Ovary (tissue), 3 donors: ENCODE data around the gene PDE7B.

Experiments used
- EP300 ChIP-seq: sonication (generic); formaldehyde crosslinking; IDR thresholded peaks from one replicate; pipeline ENCODE4 v1.6.1; 2017; ENCODE audit warnings: antibody characterized with exemption
- POLR2A ChIP-seq: fragments of 450-650 bp; IDR thresholded peaks from one replicate; pipeline ENCODE4 v1.6.1; 2017; ENCODE audit warnings: antibody characterized with exemption, mild to moderate bottlenecking, moderate library complexity
- TF ChIP-seq, protein P1 (sequence below), 3 donors: fragments of 450-650 bp in 2 of 3; fragments of 200-600 bp in 1 of 3; IDR thresholded peaks; one replicate each; pipeline versions ENCODE4 v1.5.1 to v1.8.0; 2016 to 2022; ENCODE audit warnings: antibody characterized with exemption in 3 of 3, mild to moderate bottlenecking in 1 of 3
- donor health status: DM: no; HTN: no; CAD: no.

DNA sequence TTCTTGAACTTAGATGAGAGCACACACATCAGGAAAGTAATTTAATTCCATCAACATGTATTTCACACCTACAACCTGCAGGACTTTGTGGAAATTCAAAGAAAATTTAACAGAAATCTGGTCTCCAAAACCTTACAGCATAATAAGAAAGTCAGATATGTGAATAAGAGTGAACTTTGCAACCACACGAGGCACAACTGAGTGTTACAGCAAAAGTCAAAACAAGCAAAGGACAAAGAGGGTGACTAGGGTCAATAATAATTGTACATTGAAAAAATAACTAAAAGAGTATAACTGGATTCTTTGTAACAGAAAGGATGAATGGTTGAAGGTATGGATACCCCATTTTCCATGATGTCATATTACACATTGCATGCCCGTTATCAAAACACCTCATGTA, 284.8 kb downstream of the PDE7B start:
- TF ChIP-seq, protein P1, sequence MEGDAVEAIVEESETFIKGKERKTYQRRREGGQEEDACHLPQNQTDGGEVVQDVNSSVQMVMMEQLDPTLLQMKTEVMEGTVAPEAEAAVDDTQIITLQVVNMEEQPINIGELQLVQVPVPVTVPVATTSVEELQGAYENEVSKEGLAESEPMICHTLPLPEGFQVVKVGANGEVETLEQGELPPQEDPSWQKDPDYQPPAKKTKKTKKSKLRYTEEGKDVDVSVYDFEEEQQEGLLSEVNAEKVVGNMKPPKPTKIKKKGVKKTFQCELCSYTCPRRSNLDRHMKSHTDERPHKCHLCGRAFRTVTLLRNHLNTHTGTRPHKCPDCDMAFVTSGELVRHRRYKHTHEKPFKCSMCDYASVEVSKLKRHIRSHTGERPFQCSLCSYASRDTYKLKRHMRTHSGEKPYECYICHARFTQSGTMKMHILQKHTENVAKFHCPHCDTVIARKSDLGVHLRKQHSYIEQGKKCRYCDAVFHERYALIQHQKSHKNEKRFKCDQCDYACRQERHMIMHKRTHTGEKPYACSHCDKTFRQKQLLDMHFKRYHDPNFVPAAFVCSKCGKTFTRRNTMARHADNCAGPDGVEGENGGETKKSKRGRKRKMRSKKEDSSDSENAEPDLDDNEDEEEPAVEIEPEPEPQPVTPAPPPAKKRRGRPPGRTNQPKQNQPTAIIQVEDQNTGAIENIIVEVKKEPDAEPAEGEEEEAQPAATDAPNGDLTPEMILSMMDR (IDR thresholded peaks at IDR 0.05) = no peak
- no peak for TF ChIP-seq POLR2A
- no peak for TF ChIP-seq EP300
